Keratinocyte (primary cell): ENCODE results near the gene SDC3. TPM values are rescaled to one million over a fixed set of nuclear protein-coding genes. Genes with fewer than 3 reads are reported as not detected.

Experiments used
- DNase-seq: peaks from one replicate; pipeline ENCODE4 v3.0.0-alpha.2; 2011; ENCODE audit warnings: low read depth, missing footprints, low spot score
- FAIRE-seq: peaks from 2 replicates; lab custom pipeline; 2011; peaks lifted over from hg19 to GRCh38; lab: Jason Lieb, UNC
- H2AFZ ChIP-seq: 2 replicates; pipeline ENCODE4 v1.6.0; 2012; ENCODE audit warnings: low read length, control low read depth, inconsistent platforms; ENCODE audit not compliant: control insufficient read depth
- H3K27ac ChIP-seq: 2 replicates; pipeline ENCODE4 v1.5.1; 2011; ENCODE audit warnings: low read length; ENCODE audit not compliant: control insufficient read depth, insufficient read depth
- H3K27me3 ChIP-seq: 3 replicates; pipeline ENCODE4 v1.6.0; 2011; ENCODE audit warnings: low read length; ENCODE audit not compliant: control insufficient read depth, insufficient read depth; ENCODE audit errors: extremely low read depth
- H3K36me3 ChIP-seq, 2 experiments: 2 replicates in 1 of 2; 3 replicates in 1 of 2; pipeline ENCODE4 v1.5.1; 2011; ENCODE audit warnings: low read length in 2 of 2, mild to moderate bottlenecking in 1 of 2; ENCODE audit not compliant: control insufficient read depth in 2 of 2, insufficient read depth in 2 of 2; ENCODE audit errors: extremely low read depth in 1 of 2
- H3K4me1 ChIP-seq: 3 replicates; pipeline ENCODE4 v1.5.1; 2011; ENCODE audit warnings: low read length; ENCODE audit not compliant: control insufficient read depth, insufficient read depth; ENCODE audit errors: extremely low read depth
- H3K4me2 ChIP-seq: 3 replicates; pipeline ENCODE4 v1.6.0; 2011; ENCODE audit warnings: low read depth, low read length; ENCODE audit not compliant: control insufficient read depth, insufficient read depth; ENCODE audit errors: extremely low read depth
- H3K4me3 ChIP-seq, 3 experiments: fragments of 200-600 bp in 1 of 3; sonication (generic) in 1 of 3; 2 replicates in 2 of 3; 3 replicates in 1 of 3; pipeline ENCODE4 v1.5.1; 2011 to 2016; ENCODE audit warnings: low read length in 3 of 3, mild to moderate bottlenecking in 3 of 3, control low read depth in 2 of 3, inconsistent platforms in 1 of 3, low read depth in 1 of 3, mixed read lengths in 1 of 3, mixed run types in 1 of 3, moderate library complexity in 1 of 3; ENCODE audit not compliant: control insufficient read depth in 2 of 3, insufficient read depth in 2 of 3; ENCODE audit errors: extremely low read depth in 1 of 3
- H3K79me2 ChIP-seq: 2 replicates; pipeline ENCODE4 v1.6.0; 2012; ENCODE audit warnings: low read length; ENCODE audit not compliant: control insufficient read depth, insufficient read depth
- H3K9ac ChIP-seq: 3 replicates; pipeline ENCODE4 v1.6.0; 2011; ENCODE audit warnings: low read length; ENCODE audit not compliant: control insufficient read depth, insufficient read depth; ENCODE audit errors: extremely low read depth
- H3K9me1 ChIP-seq: 3 replicates; pipeline ENCODE4 v1.6.0; 2011; ENCODE audit warnings: low read length; ENCODE audit not compliant: control insufficient read depth, insufficient read depth; ENCODE audit errors: extremely low read depth
- H3K9me3 ChIP-seq: 2 replicates; pipeline ENCODE4 v1.5.1; 2012; ENCODE audit warnings: low read depth, low read length; ENCODE audit not compliant: control insufficient read depth
- H4K20me1 ChIP-seq: 3 replicates; pipeline ENCODE4 v1.6.0; 2011; ENCODE audit warnings: low read length; ENCODE audit not compliant: control insufficient read depth, insufficient read depth; ENCODE audit errors: extremely low read depth
- CTCF ChIP-seq, 3 experiments: IDR thresholded peaks in 1 of 3; conservative IDR thresholded peaks in 1 of 3; optimal IDR thresholded peaks in 1 of 3; 2 replicates in 2 of 3; 3 replicates in 1 of 3; pipeline versions ENCODE3 to v1.5.1; 2011; ENCODE audit warnings: low read length in 3 of 3, mild to moderate bottlenecking in 3 of 3, moderate library complexity in 2 of 3, control low read depth in 1 of 3, inconsistent platforms in 1 of 3; ENCODE audit not compliant: insufficient read depth in 2 of 3; ENCODE audit errors: extremely low read depth in 1 of 3
- EZH2 ChIP-seq: IDR thresholded peaks from one replicate; pipeline ENCODE4 v1.6.1; 2012; ENCODE audit warnings: inconsistent platforms, mild to moderate bottlenecking, low read length, moderate library complexity
- dilution Hi-C: fragments of 300-500 bp; cut with MboI; formaldehyde crosslinking; loops from one replicate; pipeline ENCODE4 v1.7.0; 2020; ENCODE audit warnings: low sequenced_read_pairs; ENCODE audit not compliant: extremely low pct_ligation_motif_present
- polyA plus RNA-seq, 5 experiments: library from polyadenylated mRNA; depleted of rRNA in 3 of 5; stranded (reverse) in 3 of 5; stranded (forward) in 1 of 5; unstranded in 1 of 5; fragments of >200 nt; gene quantifications; 1 replicate in 1 of 5; 2 replicates in 3 of 5; 3 replicates in 1 of 5; pipeline versions ENCODE4 v1.2.1 to v1.2.3, GENCODE V29; 2011 to 2012; ENCODE audit warnings: missing spikeins in 2 of 5, low read depth in 1 of 5, low replicate concordance in 1 of 5

Gene SDC3
- polyA plus RNA-seq, 1 donor (not counting 4 experiments of a cell fraction or from before 2014, with no cell fraction given): 8.8 TPM

- no peak overlapping the region for H3K4me3 ChIP-seq
- no peak overlapping the region for H3K27ac ChIP-seq
- no peaks in the 10 kb centered on the region for H3K27me3 ChIP-seq
- H4K20me1 ChIP-seq: peaks cover 6% of the 10 kb centered on the region
- FAIRE-seq (no peak), DNase-seq (no peak)
- H3K79me2 ChIP-seq: no peaks in the 10 kb centered on the region
- no peaks in the 10 kb centered on the region for H3K4me1 ChIP-seq
- H3K9ac ChIP-seq: no peak overlapping the region
- no peak for TF ChIP-seq CTCF (optimal IDR thresholded peaks at IDR 0.05 in 1 of 3, IDR thresholded peaks at IDR 0.05 in 1 of 3, conservative IDR thresholded peaks at IDR 0.05 in 1 of 3; ENCODE audit: extremely low read depth in 1 of 3, insufficient read depth in 2 of 3, low read length in 3 of 3)
- TF ChIP-seq EZH2: no peak
- no peaks in the 10 kb centered on the region for H3K9me1 ChIP-seq
- dilution Hi-C loops: no loop called here
- no peak overlapping the region for H2AFZ ChIP-seq
- H3K4me2 ChIP-seq: no peak overlapping the region
- no peaks in the 10 kb centered on the region for H3K9me3 ChIP-seq
- H3K36me3 ChIP-seq: no peaks in the 10 kb centered on the region
Observed at GRCh38 chr1:30895382-30895943, 13.1 kb downstream of the SDC3 start.

GRCh38 chr1:30894508-30894973 is 14.0 kb downstream of the SDC3 start:
- H3K9me3 ChIP-seq: no peaks in the 10 kb centered on the region

More at GRCh38 chr1:30894508-30894973, 14.0 kb downstream of the SDC3 start:
- Histone ChIP-seq H3K4me2 (no peak overlapping the region), H4K20me1 (peaks cover 6% of the 10 kb centered on the region), H3K79me2 (no peaks in the 10 kb centered on the region), H3K9me1 (no peaks in the 10 kb centered on the region), H3K27ac (no peak overlapping the region), H3K27me3 (no peaks in the 10 kb centered on the region), H2AFZ (no peak overlapping the region), H3K36me3 (no peaks in the 10 kb centered on the region), H3K4me3 (no peak overlapping the region), H3K9ac (no peak overlapping the region), H3K4me1 (no peaks in the 10 kb centered on the region)
- dilution Hi-C loops: no loop called here
- no peak for FAIRE-seq
- no peak for TF ChIP-seq CTCF (optimal IDR thresholded peaks at IDR 0.05 in 1 of 3, IDR thresholded peaks at IDR 0.05 in 1 of 3, conservative IDR thresholded peaks at IDR 0.05 in 1 of 3; ENCODE audit: extremely low read depth in 1 of 3, insufficient read depth in 2 of 3, low read length in 3 of 3)
- no peak for TF ChIP-seq EZH2
- no peak for DNase-seq
